PC-9 (cell line): Measurements from ENCODE around the gene WNK2.

Experiments used
- EZH2 ChIP-seq: fragments of 200-600 bp; sonication (generic); IDR thresholded peaks from 2 replicates; pipeline ENCODE4 v1.8.0; 2017; ENCODE audit warnings: antibody characterized with exemption, low read depth
- TF ChIP-seq, protein P1 (sequence below): fragments of 200-600 bp; sonication (generic); conservative IDR thresholded peaks from 2 replicates; pipeline ENCODE4 v1.6.1; 2017; ENCODE audit warnings: mixed run types, antibody characterized with exemption, mild to moderate bottlenecking, moderate library complexity

DNA sequence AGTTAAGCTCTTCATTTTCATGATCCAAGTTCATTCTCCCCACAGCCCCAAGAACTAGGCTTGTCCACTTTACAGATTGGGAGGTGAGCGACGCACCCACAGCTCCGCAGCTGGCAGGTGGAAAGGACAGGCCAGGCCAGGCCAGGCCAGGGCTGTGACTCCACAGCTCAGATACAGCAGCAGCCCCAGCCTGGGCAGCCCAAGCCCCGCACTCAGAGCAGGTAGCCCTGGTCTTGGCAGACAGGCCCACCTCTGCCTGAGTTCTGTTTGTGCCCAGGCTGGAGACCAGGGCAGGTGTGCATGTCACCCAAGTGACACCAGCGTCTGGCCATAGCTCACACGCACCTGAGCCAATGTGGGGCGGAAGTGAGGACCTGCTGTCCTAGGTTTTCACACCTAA, 124.7 kb downstream of the WNK2 start:
- TF ChIP-seq, protein P1, sequence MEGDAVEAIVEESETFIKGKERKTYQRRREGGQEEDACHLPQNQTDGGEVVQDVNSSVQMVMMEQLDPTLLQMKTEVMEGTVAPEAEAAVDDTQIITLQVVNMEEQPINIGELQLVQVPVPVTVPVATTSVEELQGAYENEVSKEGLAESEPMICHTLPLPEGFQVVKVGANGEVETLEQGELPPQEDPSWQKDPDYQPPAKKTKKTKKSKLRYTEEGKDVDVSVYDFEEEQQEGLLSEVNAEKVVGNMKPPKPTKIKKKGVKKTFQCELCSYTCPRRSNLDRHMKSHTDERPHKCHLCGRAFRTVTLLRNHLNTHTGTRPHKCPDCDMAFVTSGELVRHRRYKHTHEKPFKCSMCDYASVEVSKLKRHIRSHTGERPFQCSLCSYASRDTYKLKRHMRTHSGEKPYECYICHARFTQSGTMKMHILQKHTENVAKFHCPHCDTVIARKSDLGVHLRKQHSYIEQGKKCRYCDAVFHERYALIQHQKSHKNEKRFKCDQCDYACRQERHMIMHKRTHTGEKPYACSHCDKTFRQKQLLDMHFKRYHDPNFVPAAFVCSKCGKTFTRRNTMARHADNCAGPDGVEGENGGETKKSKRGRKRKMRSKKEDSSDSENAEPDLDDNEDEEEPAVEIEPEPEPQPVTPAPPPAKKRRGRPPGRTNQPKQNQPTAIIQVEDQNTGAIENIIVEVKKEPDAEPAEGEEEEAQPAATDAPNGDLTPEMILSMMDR = no peak
- no peak for TF ChIP-seq EZH2
